Activated effector memory CD4-positive, alpha-beta T cell treated with Interleukin-2 at 50 U/mL for 16 hours (primary cell): ENCODE data around the gene BTG4.

Experiments
- DNase-seq: peaks from one replicate; pipeline ENCODE4 v3.0.0-alpha.2; 2020

BTG4 gene

GRCh38 chr11:111479666-111480065, 32.5 kb downstream of the BTG4 start:
- no peak for DNase-seq

GRCh38 chr11:111477898-111478297, 34.3 kb downstream of the BTG4 start:
- DNase-seq = no peak

GRCh38 chr11:111476956-111477355, 35.2 kb downstream of the BTG4 start:
- DNase-seq = no peak

GRCh38 chr11:111476366-111476765, 35.8 kb downstream of the BTG4 start:
- no peak for DNase-seq

- DNase-seq = no peak
Measured at GRCh38 chr11:111474432-111474831, 37.8 kb downstream of the BTG4 start.

GRCh38 chr11:111472228-111472627, 40.0 kb downstream of the BTG4 start:
- no peak for DNase-seq

GRCh38 chr11:111469200-111469599, 43.0 kb downstream of the BTG4 start:
- no peak for DNase-seq

GRCh38 chr11:111466615-111467014, 45.6 kb downstream of the BTG4 start:
- DNase-seq = no peak

GRCh38 chr11:111465400-111465799, 46.8 kb downstream of the BTG4 start:
- DNase-seq = no peak

- no peak for DNase-seq
Measured at GRCh38 chr11:111463276-111463675, 48.9 kb downstream of the BTG4 start.

- no peak for DNase-seq
Measured at GRCh38 chr11:111462329-111462728, 49.9 kb downstream of the BTG4 start.

- no peak for DNase-seq
Measured at GRCh38 chr11:111461460-111462235, 50.5 kb downstream of the BTG4 start.

GRCh38 chr11:111460856-111461255, 51.3 kb downstream of the BTG4 start:
- no peak for DNase-seq

GRCh38 chr11:111460340-111460739, 51.8 kb downstream of the BTG4 start:
- DNase-seq = no peak

- DNase-seq = no peak
Measured at GRCh38 chr11:111459506-111460270, 52.5 kb downstream of the BTG4 start.

GRCh38 chr11:111457731-111458368, 54.3 kb downstream of the BTG4 start:
- DNase-seq = no peak

GRCh38 chr11:111456859-111457730, 55.1 kb downstream of the BTG4 start:
- DNase-seq = no peak

- no peak for DNase-seq
Measured at GRCh38 chr11:111456086-111456858, 55.9 kb downstream of the BTG4 start.

GRCh38 chr11:111455291-111456085, 56.7 kb downstream of the BTG4 start:
- DNase-seq = no peak

GRCh38 chr11:111454561-111455192, 57.5 kb downstream of the BTG4 start:
- no peak for DNase-seq
